Panc1 (cell line): Measurements from ENCODE around the gene AKR1B15. TPM values are rescaled to one million over a fixed set of nuclear protein-coding genes. Genes with fewer than 3 reads are reported as not detected.

ENCODE experiments used
- ATAC-seq: fragments of 200-7000 bp; cut with Tn5 transposase; 2 replicates; pipeline ENCODE4 v1.9.1; 2020; ENCODE audit warnings: mild to moderate bottlenecking, moderate library complexity
- BruUV-seq: library from RNA; stranded (reverse); fragments of 400-500 nt; replicated peaks from 2 replicates; lab custom pipeline; 2021; lab: Mats Ljungman, UMichigan
- CTCF ChIA-PET: fragments of 300-600 bp; sonication (Branson Sonifier 250); formaldehyde crosslinking; loops from one replicate; lab custom pipeline; 2022; ENCODE audit warnings: antibody characterized with exemption; lab: Charles Lee
- POLR2A ChIA-PET: fragments of 300-600 bp; sonication (Branson Sonifier 250); formaldehyde crosslinking; loops from one replicate; lab custom pipeline; 2022; ENCODE audit warnings: antibody characterized with exemption; lab: Charles Lee
- DNase-seq: peaks from one replicate; pipeline ENCODE4 v3.0.0-alpha.2; 2010; ENCODE audit warnings: low read depth, low spot score
- H3K27ac ChIP-seq: 2 replicates; pipeline ENCODE4 v1.5.1; 2011; ENCODE audit warnings: mild to moderate bottlenecking, low read length, inconsistent platforms
- H3K27me3 ChIP-seq: fragments of 200-500 bp; sonication (Bioruptor generic); 2 replicates; pipeline ENCODE4 v1.6.0; 2014; ENCODE audit warnings: low read length, inconsistent platforms; ENCODE audit not compliant: control insufficient read depth, insufficient read depth
- H3K36me3 ChIP-seq: fragments of 200-500 bp; sonication (Bioruptor generic); 2 replicates; pipeline ENCODE4 v1.5.1; 2014; ENCODE audit warnings: inconsistent platforms, mild to moderate bottlenecking, low read length, moderate library complexity; ENCODE audit not compliant: control insufficient read depth, insufficient read depth
- H3K4me1 ChIP-seq: 2 replicates; pipeline ENCODE4 v1.5.1; 2011; ENCODE audit warnings: inconsistent platforms, mild to moderate bottlenecking, low read length, moderate library complexity; ENCODE audit not compliant: control insufficient read depth, insufficient read depth
- H3K4me3 ChIP-seq, 2 experiments: 2 replicates each; pipeline ENCODE4 v1.5.1; 2011 to 2012; ENCODE audit warnings: low read depth in 2 of 2, low read length in 2 of 2, mild to moderate bottlenecking in 2 of 2, inconsistent platforms in 1 of 2, moderate library complexity in 1 of 2
- H3K9me3 ChIP-seq: fragments of 200-500 bp; sonication (Bioruptor generic); 2 replicates; pipeline ENCODE4 v1.5.1; 2014; ENCODE audit warnings: low read depth, mild to moderate bottlenecking, inconsistent platforms, low read length, moderate library complexity; ENCODE audit not compliant: control insufficient read depth, insufficient read depth
- CTCF ChIP-seq: fragments of 450-650 bp; IDR thresholded peaks from 2 replicates; pipeline ENCODE4 v1.5.1; 2017; ENCODE audit warnings: mild to moderate bottlenecking
- POLR2AphosphoS5 ChIP-seq: IDR thresholded peaks from 2 replicates; pipeline ENCODE4 v1.6.1; 2012; ENCODE audit warnings: mild to moderate bottlenecking, low read depth, low read length, moderate library complexity
- REST ChIP-seq, 2 experiments: IDR thresholded peaks; 2 replicates each; pipeline ENCODE4 v1.6.1; 2011 to 2012; ENCODE audit warnings: low read depth in 2 of 2, control low read depth in 1 of 2, low read length in 1 of 2, mild to moderate bottlenecking in 1 of 2, moderate library complexity in 1 of 2; ENCODE audit not compliant: insufficient read depth in 1 of 2
- SIN3A ChIP-seq: IDR thresholded peaks from 2 replicates; pipeline ENCODE4 v1.6.1; 2012; ENCODE audit warnings: low read depth, mild to moderate bottlenecking, low read length, moderate library complexity, borderline replicate concordance; ENCODE audit not compliant: insufficient read depth
- TCF7L2 ChIP-seq: IDR thresholded peaks from 2 replicates; pipeline ENCODE4 v1.6.1; 2011; ENCODE audit warnings: mild to moderate bottlenecking, low read depth, low read length, inconsistent platforms
- in situ Hi-C: cut with HindIII; loops from 2 replicates; pipeline ENCODE4 v1.10.0; 2016; ENCODE audit warnings: low sequenced_read_pairs, low pct_unique_long_range_greater_than_20kb
- intact Hi-C: fragments of 100-400 bp; cut with micrococcal nuclease; formaldehyde crosslinking; loops from one replicate; pipeline ENCODE4 v1.10.0; 2022; ENCODE audit not compliant: unreplicated experiment
- total RNA-seq: library from RNA; stranded (reverse); gene quantifications from one replicate; pipeline ENCODE4 v1.2.1, GENCODE V29; 2021; ENCODE audit not compliant: unreplicated experiment

The AKR1B15 gene
- total RNA-seq, 1 experiment from 2014 or later, result not detected

DNA sequence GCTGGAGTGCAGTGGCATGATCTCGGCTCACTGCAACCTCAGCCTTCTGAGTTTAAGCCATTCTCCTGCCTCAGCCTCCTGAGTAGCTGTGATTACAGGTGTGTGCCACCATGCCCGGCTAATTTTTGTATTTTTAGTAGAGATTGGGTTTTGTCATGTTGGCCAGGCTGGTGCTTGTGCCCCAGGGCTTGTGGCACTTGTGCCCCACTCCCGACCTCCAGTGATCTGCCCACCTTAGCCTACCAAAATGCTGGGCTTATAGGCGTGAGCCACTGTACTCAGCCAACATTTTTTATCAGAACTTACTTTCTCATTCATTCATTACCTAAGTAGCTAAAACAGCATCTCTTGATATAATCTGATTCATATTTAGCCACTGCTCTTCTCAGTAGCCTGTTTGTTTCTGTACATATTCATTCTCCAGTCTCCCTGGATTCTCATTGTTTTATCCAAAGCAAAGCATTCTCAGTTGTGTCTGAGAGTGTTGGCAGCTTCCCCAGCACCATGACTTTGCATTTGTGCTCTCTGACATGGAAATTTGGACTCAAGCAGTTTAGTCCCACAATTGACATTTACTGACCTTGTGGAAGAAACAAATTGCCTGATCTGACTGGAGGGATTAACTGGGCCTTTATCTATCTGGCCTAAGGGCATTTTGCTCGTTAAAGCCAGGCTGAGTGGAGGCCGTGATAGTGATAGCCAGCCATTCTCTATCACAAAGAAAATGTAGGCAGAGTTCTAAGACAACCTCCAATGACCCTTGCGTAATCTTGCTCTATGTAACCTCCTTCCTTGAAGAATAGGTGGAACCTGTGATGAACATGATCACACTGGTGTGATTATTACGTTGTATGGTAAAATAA, 44.9 kb downstream of the AKR1B15 start:
- Histone ChIP-seq H3K27me3 (no peaks in the 10 kb centered on the region), H3K27ac (no peak overlapping the region), H3K4me1 (no peaks in the 10 kb centered on the region), H3K9me3 (no peaks in the 10 kb centered on the region), H3K36me3 (no peaks in the 10 kb centered on the region), H3K4me3 (no peak overlapping the region)
- ATAC-seq (0 out of 2 replicates have a peak, but pooled peaks have one; percentile 42), DNase-seq (no peak)
- in situ Hi-C loops (no loop called here), intact Hi-C loops (no loop called here)
- no TSS peak for BruUV-seq
- TF ChIP-seq CTCF (no peak), SIN3A (no peak), POLR2AphosphoS5 (no peak), REST (IDR thresholded peaks at IDR 0.05; ENCODE audit: insufficient read depth in 1 of 2, low read depth in 2 of 2, low read length in 1 of 2) (no peak), TCF7L2 (no peak)
- ChIA-PET CTCF (no interaction called here), POLR2A (interaction anchor here (0.5 kb wide), 1 partner anchor 1004 kb away, joined by 6 read pairs; no protein-coding TSS in a partner anchor)

- ATAC-seq (no peak), DNase-seq (no peak)
- H3K4me1 ChIP-seq, result no peaks in the 10 kb centered on the region
- in situ Hi-C loops (no loop called here), intact Hi-C loops (no loop called here)
- ChIA-PET CTCF (no interaction called here), POLR2A (no interaction called here)
- no peak overlapping the region for H3K27ac ChIP-seq
- no peaks in the 10 kb centered on the region for H3K9me3 ChIP-seq
- no TSS peak for BruUV-seq
- H3K4me3 ChIP-seq, result no peak overlapping the region
- H3K36me3 ChIP-seq, result no peaks in the 10 kb centered on the region
- H3K27me3 ChIP-seq, result no peaks in the 10 kb centered on the region
- TF ChIP-seq POLR2AphosphoS5 (no peak), REST (IDR thresholded peaks at IDR 0.05; ENCODE audit: insufficient read depth in 1 of 2, low read depth in 2 of 2, low read length in 1 of 2) (no peak), SIN3A (no peak), TCF7L2 (no peak), CTCF (no peak)
Observed at GRCh38 chr7:134594877-134595276, 46.0 kb downstream of the AKR1B15 start.
